ENCODE results near the gene SMARCA1.

Gene SMARCA1

DNA sequence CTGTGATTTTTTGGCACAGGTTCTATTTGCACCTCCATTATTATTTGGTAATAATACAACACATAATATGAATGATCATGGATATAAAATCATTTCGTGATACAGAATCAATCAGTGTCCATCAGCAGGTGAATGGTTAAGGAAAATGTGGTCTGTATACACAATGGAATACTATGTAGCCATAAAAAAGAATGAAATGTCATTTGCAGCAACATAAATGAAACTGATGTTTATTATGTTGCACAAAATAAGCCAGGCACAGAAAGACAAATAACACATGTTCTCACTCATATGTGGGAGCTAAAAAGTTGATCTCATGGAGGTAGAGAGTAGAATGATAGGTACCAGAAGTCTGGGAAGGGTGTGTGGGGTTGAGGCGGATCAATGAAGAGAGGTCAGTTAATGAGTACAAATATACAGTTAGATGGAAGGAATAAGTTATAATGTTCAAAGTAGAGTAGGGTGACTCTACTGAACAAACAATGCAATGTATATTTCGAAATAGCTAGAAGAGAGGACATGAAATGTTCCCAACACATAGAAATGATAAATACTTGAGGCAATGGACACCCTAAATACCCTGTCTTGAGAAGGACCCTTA, 1.1 kb upstream of the SMARCA1 start:
- Histone ChIP-seq H3K4me1 (ENCODE audit: insufficient read depth, low read length) (no peaks in the 10 kb centered on the region), H3K4me3 (ENCODE audit: low read length) (peak overlapping the region; percentile 52), H3K36me3 (ENCODE audit: insufficient read depth, low read length) (no peaks in the 10 kb centered on the region), H2AFZ (ENCODE audit: low read depth, low read length) (no peak overlapping the region), H3K27me3 (ENCODE audit: insufficient read depth, low read length) (no peaks in the 10 kb centered on the region), H3K9me3 (ENCODE audit: low read length) (no peaks in the 10 kb centered on the region)

- Histone ChIP-seq H3K36me3 (ENCODE audit: insufficient read depth, low read length) (no peaks in the 10 kb centered on the region), H3K4me3 (ENCODE audit: low read length) (peak overlapping the region; percentile 64), H3K27me3 (ENCODE audit: insufficient read depth, low read length) (no peaks in the 10 kb centered on the region), H2AFZ (ENCODE audit: low read depth, low read length) (peak overlapping the region; percentile 70), H3K4me1 (ENCODE audit: insufficient read depth, low read length) (no peaks in the 10 kb centered on the region), H3K9me3 (ENCODE audit: low read length) (no peaks in the 10 kb centered on the region)
These were observed 859 bp downstream of the SMARCA1 start for GRCh38 chrX:129522184-129523078.

DNA sequence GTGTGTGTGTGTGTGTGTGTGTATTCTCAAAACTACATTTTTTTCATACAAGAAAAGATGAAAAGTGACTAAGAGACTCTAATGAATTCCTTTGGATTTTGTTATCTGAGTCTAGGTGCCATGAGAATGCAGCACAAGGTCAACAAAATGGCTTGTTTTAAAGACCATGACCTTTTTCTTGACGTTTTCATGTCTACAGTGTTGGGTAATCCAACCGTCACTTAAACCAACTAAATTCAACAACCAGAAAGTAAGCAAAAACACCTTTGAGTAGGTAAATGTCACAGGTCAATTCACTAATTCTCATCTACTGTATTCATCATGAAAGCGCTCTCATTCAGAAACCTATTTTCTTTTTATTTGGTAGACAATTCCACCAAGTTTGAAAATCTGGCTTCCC, 3.1 kb downstream of the SMARCA1 start:
- no peaks in the 10 kb centered on the region for H3K27me3 ChIP-seq (ENCODE audit: insufficient read depth, low read length)
- H3K4me1 ChIP-seq (ENCODE audit: insufficient read depth, low read length): no peaks in the 10 kb centered on the region
- H3K9me3 ChIP-seq (ENCODE audit: low read length): no peaks in the 10 kb centered on the region
- peaks cover 4% of the 10 kb centered on the region for H3K36me3 ChIP-seq (ENCODE audit: insufficient read depth, low read length)
- H3K4me3 ChIP-seq (ENCODE audit: low read length): no peak overlapping the region
- H2AFZ ChIP-seq (ENCODE audit: low read depth, low read length): no peak overlapping the region

- no peaks in the 10 kb centered on the region for H3K27me3 ChIP-seq (ENCODE audit: insufficient read depth, low read length)
- peaks cover 26% of the 10 kb centered on the region for H3K36me3 ChIP-seq (ENCODE audit: insufficient read depth, low read length)
- H3K4me1 ChIP-seq (ENCODE audit: insufficient read depth, low read length): no peaks in the 10 kb centered on the region
- H3K4me3 ChIP-seq (ENCODE audit: low read length): no peak overlapping the region
- H2AFZ ChIP-seq (ENCODE audit: low read depth, low read length): no peak overlapping the region
- H3K9me3 ChIP-seq (ENCODE audit: low read length): no peaks in the 10 kb centered on the region
These were observed 6.9 kb downstream of the SMARCA1 start for GRCh38 chrX:129516402-129516801.

- Histone ChIP-seq H3K4me3 (ENCODE audit: low read length) (no peak overlapping the region), H3K4me1 (ENCODE audit: insufficient read depth, low read length) (no peaks in the 10 kb centered on the region), H2AFZ (ENCODE audit: low read depth, low read length) (no peak overlapping the region), H3K36me3 (ENCODE audit: insufficient read depth, low read length) (peaks cover 38% of the 10 kb centered on the region), H3K9me3 (ENCODE audit: low read length) (no peaks in the 10 kb centered on the region), H3K27me3 (ENCODE audit: insufficient read depth, low read length) (no peaks in the 10 kb centered on the region)
These were observed 10.9 kb downstream of the SMARCA1 start for GRCh38 chrX:129512409-129512808.

DNA sequence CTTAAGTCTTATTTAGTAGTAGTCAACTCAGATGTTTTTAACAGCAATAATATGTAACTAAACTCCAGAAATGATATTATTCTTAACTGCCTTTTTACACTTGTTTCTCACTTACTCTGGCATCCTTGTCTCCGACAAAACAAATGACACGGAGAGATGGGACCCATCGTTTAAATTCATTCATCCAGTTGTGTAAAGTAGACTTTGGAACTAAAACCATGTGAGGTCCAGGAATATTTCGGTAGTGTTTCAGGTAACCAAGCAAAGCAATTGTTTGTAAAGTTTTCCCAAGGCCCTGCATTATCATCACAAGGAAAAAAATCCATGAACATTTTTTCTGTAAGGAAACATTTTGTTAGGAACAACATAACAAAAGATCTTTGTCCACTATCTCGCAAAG, 11.6 kb downstream of the SMARCA1 start:
- H2AFZ ChIP-seq (ENCODE audit: low read depth, low read length): no peak overlapping the region
- H3K27me3 ChIP-seq (ENCODE audit: insufficient read depth, low read length): no peaks in the 10 kb centered on the region
- H3K4me1 ChIP-seq (ENCODE audit: insufficient read depth, low read length): no peaks in the 10 kb centered on the region
- H3K4me3 ChIP-seq (ENCODE audit: low read length): no peak overlapping the region
- H3K9me3 ChIP-seq (ENCODE audit: low read length): no peaks in the 10 kb centered on the region
- H3K36me3 ChIP-seq (ENCODE audit: insufficient read depth, low read length): peaks cover 41% of the 10 kb centered on the region

GRCh38 chrX:129510331-129510730, 13.0 kb downstream of the SMARCA1 start:
- peaks cover 42% of the 10 kb centered on the region for H3K36me3 ChIP-seq (ENCODE audit: insufficient read depth, low read length)
- no peak overlapping the region for H2AFZ ChIP-seq (ENCODE audit: low read depth, low read length)
- no peaks in the 10 kb centered on the region for H3K4me1 ChIP-seq (ENCODE audit: insufficient read depth, low read length)
- H3K27me3 ChIP-seq (ENCODE audit: insufficient read depth, low read length): no peaks in the 10 kb centered on the region
- H3K9me3 ChIP-seq (ENCODE audit: low read length): no peaks in the 10 kb centered on the region
- no peak overlapping the region for H3K4me3 ChIP-seq (ENCODE audit: low read length)

DNA sequence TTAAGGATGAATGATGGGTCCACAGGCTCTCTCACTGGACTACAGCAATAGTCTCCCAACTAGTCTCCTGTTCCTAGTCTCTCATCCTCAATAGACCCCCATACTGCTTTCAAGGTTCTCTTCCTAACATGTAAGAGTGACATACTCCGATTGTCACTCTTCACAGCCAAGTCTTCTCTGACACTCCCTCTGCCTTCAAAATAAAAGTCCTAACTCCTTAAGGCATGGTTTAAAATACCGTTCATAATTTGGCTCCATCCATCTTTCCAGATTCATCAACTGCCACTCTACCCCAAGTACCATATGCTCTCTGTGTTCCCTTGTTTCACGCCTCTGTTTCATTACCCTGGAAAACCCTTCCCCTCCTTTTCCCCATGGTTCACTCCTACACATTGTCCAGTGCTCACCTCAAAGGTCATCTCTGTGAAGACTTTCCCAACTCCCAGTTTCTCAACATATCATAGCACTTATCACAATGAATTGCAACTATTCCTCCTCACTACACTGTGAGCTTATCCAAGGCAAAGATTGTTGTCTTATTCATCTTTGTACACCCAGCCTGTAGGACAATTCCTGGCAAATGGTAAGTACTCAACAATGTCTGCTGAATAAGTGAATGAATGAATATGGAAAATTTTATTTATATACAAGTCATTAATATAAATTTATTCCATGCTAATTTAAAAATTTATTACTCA, 26.0 kb downstream of the SMARCA1 start:
- Histone ChIP-seq H3K36me3 (ENCODE audit: insufficient read depth, low read length) (peaks cover 40% of the 10 kb centered on the region), H3K4me3 (ENCODE audit: low read length) (no peak overlapping the region)

DNA sequence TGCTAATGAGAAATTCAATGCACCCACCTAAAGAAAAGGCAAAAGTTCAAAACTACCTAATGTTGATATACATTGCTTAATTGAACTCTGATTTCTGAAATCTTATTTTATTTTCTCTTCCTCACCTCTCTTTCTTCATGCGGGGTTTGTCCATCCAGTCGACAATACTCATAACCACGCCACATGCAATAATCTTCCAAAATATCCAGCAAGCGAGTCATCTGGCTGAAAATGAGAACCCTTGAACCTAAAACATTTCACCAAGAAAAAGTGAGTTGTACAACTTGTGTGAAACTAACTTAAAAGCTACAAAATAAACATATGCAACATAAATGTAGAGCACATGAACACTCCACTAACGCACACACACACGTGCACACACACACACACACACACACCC, 26.7 kb downstream of the SMARCA1 start:
- Histone ChIP-seq H3K27me3 (ENCODE audit: insufficient read depth, low read length) (no peaks in the 10 kb centered on the region), H2AFZ (ENCODE audit: low read depth, low read length) (no peak overlapping the region), H3K4me3 (ENCODE audit: low read length) (no peak overlapping the region), H3K36me3 (ENCODE audit: insufficient read depth, low read length) (peaks cover 41% of the 10 kb centered on the region), H3K9me3 (ENCODE audit: low read length) (no peaks in the 10 kb centered on the region), H3K4me1 (ENCODE audit: insufficient read depth, low read length) (no peaks in the 10 kb centered on the region)

More for the DNA sequence above, 26.0 kb downstream of the SMARCA1 start:
- no peaks in the 10 kb centered on the region for H3K27me3 ChIP-seq (ENCODE audit: insufficient read depth, low read length)
- no peak overlapping the region for H2AFZ ChIP-seq (ENCODE audit: low read depth, low read length)
- no peaks in the 10 kb centered on the region for H3K4me1 ChIP-seq (ENCODE audit: insufficient read depth, low read length)
- H3K9me3 ChIP-seq (ENCODE audit: low read length): no peaks in the 10 kb centered on the region

DNA sequence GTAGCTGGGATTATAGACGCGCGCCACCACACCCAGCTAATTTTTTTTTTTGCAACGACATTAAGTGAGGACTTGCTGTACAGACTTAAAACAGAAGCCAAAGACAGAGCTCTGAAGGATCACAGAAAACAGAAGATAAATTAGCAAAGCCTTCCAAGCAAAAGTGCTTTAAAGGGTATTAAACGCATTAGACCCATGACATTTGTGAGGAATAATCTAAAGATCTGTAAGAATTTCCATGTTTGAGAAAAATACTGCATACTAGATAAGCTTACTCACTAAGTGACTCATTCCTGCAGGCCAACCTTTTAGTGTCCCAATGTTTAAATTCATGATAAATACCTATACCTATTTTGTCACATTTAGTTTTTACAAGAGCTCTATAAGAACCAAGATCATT, 27.4 kb downstream of the SMARCA1 start:
- Histone ChIP-seq H3K9me3 (ENCODE audit: low read length) (no peaks in the 10 kb centered on the region), H2AFZ (ENCODE audit: low read depth, low read length) (no peak overlapping the region), H3K27me3 (ENCODE audit: insufficient read depth, low read length) (no peaks in the 10 kb centered on the region), H3K4me1 (ENCODE audit: insufficient read depth, low read length) (no peaks in the 10 kb centered on the region), H3K36me3 (ENCODE audit: insufficient read depth, low read length) (peaks cover 43% of the 10 kb centered on the region), H3K4me3 (ENCODE audit: low read length) (no peak overlapping the region)

- H3K36me3 ChIP-seq (ENCODE audit: insufficient read depth, low read length): peaks cover 45% of the 10 kb centered on the region
These were observed 28.4 kb downstream of the SMARCA1 start for GRCh38 chrX:129494887-129495286.

DNA sequence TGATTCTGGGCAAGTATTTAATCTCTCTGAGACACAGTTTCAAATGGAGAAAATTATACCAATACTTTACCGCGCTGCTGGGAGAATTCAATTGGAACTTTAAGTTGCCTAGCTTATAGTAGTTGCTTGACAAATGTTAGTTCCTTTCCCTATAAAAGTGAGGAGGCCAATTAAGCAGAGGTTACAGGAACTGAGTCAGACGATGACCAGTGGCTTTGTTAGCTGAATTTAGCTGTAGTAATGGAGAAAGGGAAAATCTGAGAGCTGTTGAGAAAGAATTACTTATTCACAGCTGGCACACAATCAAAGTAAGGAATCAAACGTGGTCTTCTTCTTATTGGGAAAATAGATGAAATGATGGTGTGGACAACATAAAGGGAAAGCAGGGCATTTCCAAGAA, 29.6 kb downstream of the SMARCA1 start:
- H3K4me3 ChIP-seq (ENCODE audit: low read length): no peak overlapping the region
- no peaks in the 10 kb centered on the region for H3K27me3 ChIP-seq (ENCODE audit: insufficient read depth, low read length)
- H3K4me1 ChIP-seq (ENCODE audit: insufficient read depth, low read length): no peaks in the 10 kb centered on the region
- H2AFZ ChIP-seq (ENCODE audit: low read depth, low read length): no peak overlapping the region
- H3K9me3 ChIP-seq (ENCODE audit: low read length): no peaks in the 10 kb centered on the region
- peaks cover 49% of the 10 kb centered on the region for H3K36me3 ChIP-seq (ENCODE audit: insufficient read depth, low read length)

More at GRCh38 chrX:129494887-129495286, 28.4 kb downstream of the SMARCA1 start:
- H3K4me1 ChIP-seq (ENCODE audit: insufficient read depth, low read length): no peaks in the 10 kb centered on the region
- no peaks in the 10 kb centered on the region for H3K9me3 ChIP-seq (ENCODE audit: low read length)
- H2AFZ ChIP-seq (ENCODE audit: low read depth, low read length): no peak overlapping the region
- no peaks in the 10 kb centered on the region for H3K27me3 ChIP-seq (ENCODE audit: insufficient read depth, low read length)
- H3K4me3 ChIP-seq (ENCODE audit: low read length): no peak overlapping the region

GRCh38 chrX:129490330-129490729, 33.0 kb downstream of the SMARCA1 start:
- Histone ChIP-seq H2AFZ (ENCODE audit: low read depth, low read length) (no peak overlapping the region), H3K9me3 (ENCODE audit: low read length) (no peaks in the 10 kb centered on the region), H3K4me1 (ENCODE audit: insufficient read depth, low read length) (no peaks in the 10 kb centered on the region), H3K36me3 (ENCODE audit: insufficient read depth, low read length) (peaks cover 53% of the 10 kb centered on the region), H3K27me3 (ENCODE audit: insufficient read depth, low read length) (no peaks in the 10 kb centered on the region), H3K4me3 (ENCODE audit: low read length) (no peak overlapping the region)
